GM12865 (cell line): ENCODE results near the gene NPHP4.

Source experiments
- DNase-seq: peaks from one replicate; pipeline ENCODE4 v3.0.0; 2010; ENCODE audit warnings: low read depth
- H3K4me3 ChIP-seq: 2 replicates; pipeline ENCODE4 v1.5.1; 2011; ENCODE audit warnings: mild to moderate bottlenecking, low read depth, low read length, control low read depth
- CTCF ChIP-seq: IDR thresholded peaks from 2 replicates; pipeline ENCODE4 v1.5.1; 2011; ENCODE audit warnings: low read length, control low read depth, low read depth, inconsistent platforms; ENCODE audit not compliant: insufficient read depth; ENCODE audit errors: missing control alignments

The NPHP4 gene

GRCh38 chr1:5832916-5833895 is 159.0 kb downstream of the NPHP4 start:
- DNase-seq = no peak
- H3K4me3 ChIP-seq = no peak overlapping the region
- TF ChIP-seq CTCF = no peak

GRCh38 chr1:5831600-5832335 is 160.5 kb downstream of the NPHP4 start:
- H3K4me3 ChIP-seq = no peak overlapping the region
- no peak for DNase-seq
- TF ChIP-seq CTCF = no peak

- TF ChIP-seq CTCF = no peak
- H3K4me3 ChIP-seq = no peak overlapping the region
- DNase-seq = no peak
Observed at GRCh38 chr1:5830771-5831599, 161.2 kb downstream of the NPHP4 start.

GRCh38 chr1:5829414-5829813 is 162.8 kb downstream of the NPHP4 start:
- no peak for DNase-seq
- H3K4me3 ChIP-seq = no peak overlapping the region
- TF ChIP-seq CTCF = no peak

- no peak for DNase-seq
- H3K4me3 ChIP-seq = no peak overlapping the region
- TF ChIP-seq CTCF = no peak
Observed at GRCh38 chr1:5828308-5828935, 163.8 kb downstream of the NPHP4 start.

GRCh38 chr1:5827516-5827915 is 164.7 kb downstream of the NPHP4 start:
- no peak overlapping the region for H3K4me3 ChIP-seq
- no peak for DNase-seq
- TF ChIP-seq CTCF = no peak
